ENCODE results near the gene KRTAP10-9.

- no peak for TF ChIP-seq PBX3 (CRISPR knock-in tag; IDR thresholded peaks at IDR 0.05)
- TF ChIP-seq CTCF (tag by site-specific recombination; IDR thresholded peaks at IDR 0.05): no peak
- TF ChIP-seq ZNF280D (tag by site-specific recombination; IDR thresholded peaks at IDR 0.05): no peak
- no peak for TF ChIP-seq ZNF362 (tag by site-specific recombination; IDR thresholded peaks at IDR 0.05)
- TF ChIP-seq YY1 (tag by site-specific recombination; IDR thresholded peaks at IDR 0.05): no peak
Measured at GRCh38 chr21:44583800-44584147, 43.1 kb upstream of the KRTAP10-9 start.

All from HEK293 (cell line).